A549 (cell line): ENCODE measurements around the gene UAP1. TPM values are rescaled to one million over a fixed set of nuclear protein-coding genes. Genes with fewer than 3 reads are reported as not detected.

Experiments used
- ATAC-seq, 2 experiments: fragments of 200-7000 bp in 1 of 2; fragments of >200 bp in 1 of 2; cut with Nextera tagmentation in 1 of 2; cut with Tn5 transposase in 1 of 2; 3 replicates each; pipeline versions ENCODE4 v1.8.0 to v1.9.1; 2018 to 2020; ENCODE audit warnings: mild to moderate bottlenecking in 1 of 2, moderate library complexity in 1 of 2
- CTCF ChIA-PET: fragments of 300-600 bp; sonication (Branson Sonifier 250); formaldehyde crosslinking; extraction: SDS; loops from one replicate; lab custom pipeline; 2021; ENCODE audit warnings: antibody characterized with exemption, inconsistent platforms; lab: Yijun Ruan, JAX
- POLR2A ChIA-PET: fragments of 350-600 bp; formaldehyde crosslinking; extraction: SDS; loops from one replicate; lab custom pipeline; 2021; ENCODE audit warnings: antibody characterized with exemption, inconsistent platforms; lab: Yijun Ruan, JAX
- DNase-seq, 2 experiments: peaks; one replicate each; pipeline versions ENCODE4 v3.0.0 to v3.0.0-alpha.2; 2011 to 2016; ENCODE audit warnings: low read depth in 1 of 2, low spot score in 1 of 2
- FAIRE-seq: peaks from 2 replicates; lab custom pipeline; 2011; peaks lifted over from hg19 to GRCh38; lab: Jason Lieb, UNC
- H3K27ac ChIP-seq, 2 experiments: fragments of >200 bp; sonication (Bioruptor Twin); formaldehyde crosslinking; 3 replicates each; pipeline ENCODE4 v1.5.1; 2016 to 2017
- H3K4me1 ChIP-seq: fragments of >200 bp; sonication (Bioruptor Twin); formaldehyde crosslinking; 3 replicates; pipeline ENCODE4 v1.6.1; 2016
- H3K4me2 ChIP-seq: fragments of >200 bp; sonication (Bioruptor Twin); formaldehyde crosslinking; 3 replicates; pipeline ENCODE4 v1.6.1; 2016
- H3K4me3 ChIP-seq: fragments of >200 bp; sonication (Bioruptor Twin); formaldehyde crosslinking; 3 replicates; pipeline ENCODE4 v1.5.1; 2016
- H3K9me3 ChIP-seq: fragments of >200 bp; sonication (Bioruptor Twin); formaldehyde crosslinking; 3 replicates; pipeline ENCODE4 v1.6.1; 2016
- CEBPB ChIP-seq, 2 experiments: fragments of >200 bp in 1 of 2; sonication (Bioruptor Twin) in 1 of 2; formaldehyde crosslinking in 1 of 2; IDR thresholded peaks; 2 replicates each; pipeline ENCODE4 v1.6.1; 2012 to 2016
- CHD2 ChIP-seq: fragments of 150-350 bp; IDR thresholded peaks from 2 replicates; pipeline ENCODE4 v1.6.1; 2014; ENCODE audit warnings: low read length; ENCODE audit not compliant: partially characterized antibody
- CHD4 ChIP-seq: fragments of 200-600 bp; sonication (generic); IDR thresholded peaks from 2 replicates; pipeline ENCODE4 v1.6.1; 2016; ENCODE audit warnings: antibody characterized with exemption, mild to moderate bottlenecking, borderline replicate concordance
- EHF ChIP-seq: fragments of 250-450 bp; sonication (Bioruptor Pico); IDR thresholded peaks from 2 replicates; pipeline ENCODE4 v1.5.0; 2020; ENCODE audit warnings: mild to moderate bottlenecking
- ESRRA ChIP-seq: fragments of 150-350 bp; IDR thresholded peaks from 2 replicates; pipeline ENCODE4 v1.6.1; 2014; ENCODE audit warnings: mild to moderate bottlenecking, low read length, borderline replicate concordance
- FOSB ChIP-seq: fragments of 250-450 bp; sonication (Bioruptor Pico); IDR thresholded peaks from 2 replicates; pipeline ENCODE4 v1.5.0; 2020; ENCODE audit warnings: mild to moderate bottlenecking, moderate library complexity
- HOXB13 ChIP-seq: fragments of 250-450 bp; sonication (Bioruptor Pico); IDR thresholded peaks from 2 replicates; pipeline ENCODE4 v1.5.0; 2020; ENCODE audit warnings: low read depth, mild to moderate bottlenecking, moderate library complexity
- KDM1A ChIP-seq: fragments of 200-600 bp; sonication (generic); IDR thresholded peaks from 2 replicates; pipeline ENCODE4 v1.6.1; 2016; ENCODE audit warnings: low read depth, mild to moderate bottlenecking
- MAFK ChIP-seq: fragments of 450-650 bp; IDR thresholded peaks from 2 replicates; pipeline ENCODE4 v1.6.1; 2014; ENCODE audit not compliant: partially characterized antibody
- NPAS2 ChIP-seq: fragments of 250-450 bp; sonication (Bioruptor Pico); IDR thresholded peaks from 2 replicates; pipeline ENCODE4 v1.8.0; 2022; ENCODE audit warnings: mild to moderate bottlenecking, moderate library complexity, borderline replicate concordance
- POLR2A ChIP-seq: IDR thresholded peaks from 2 replicates; pipeline ENCODE4 v1.6.1; 2012; ENCODE audit warnings: mild to moderate bottlenecking, low read length
- POLR2AphosphoS2 ChIP-seq: conservative IDR thresholded peaks from 2 replicates; pipeline ENCODE4 v1.6.1; 2012; ENCODE audit warnings: low read length, improper control_type of control experiment, inconsistent platforms
- RAD21 ChIP-seq, 2 experiments: fragments of >200 bp in 1 of 2; sonication (Bioruptor Twin) in 1 of 2; formaldehyde crosslinking in 1 of 2; IDR thresholded peaks in 1 of 2; conservative IDR thresholded peaks in 1 of 2; 2 replicates in 1 of 2; 3 replicates in 1 of 2; pipeline ENCODE4 v1.6.1; 2012 to 2018; ENCODE audit warnings: inconsistent platforms in 1 of 2
- RARB ChIP-seq: fragments of 250-450 bp; sonication (Bioruptor Pico); IDR thresholded peaks from 2 replicates; pipeline ENCODE4 v1.8.0; 2021; ENCODE audit warnings: mild to moderate bottlenecking, moderate library complexity
- SREBF2 ChIP-seq: fragments of 450-650 bp; IDR thresholded peaks from 2 replicates; pipeline ENCODE4 v1.6.1; 2014; ENCODE audit warnings: mild to moderate bottlenecking, moderate library complexity
- TFCP2L1 ChIP-seq: fragments of 250-450 bp; sonication (Bioruptor Pico); IDR thresholded peaks from 2 replicates; pipeline ENCODE4 v1.5.0; 2021; ENCODE audit warnings: mild to moderate bottlenecking
- TP53 ChIP-seq: fragments of 250-450 bp; sonication (Bioruptor Pico); IDR thresholded peaks from 2 replicates; pipeline ENCODE4 v1.5.0; 2021; ENCODE audit warnings: mild to moderate bottlenecking, moderate library complexity
- ZSCAN20 ChIP-seq: fragments of 250-450 bp; sonication (Bioruptor Pico); IDR thresholded peaks from 2 replicates; pipeline ENCODE4 v1.8.0; 2022; ENCODE audit warnings: mild to moderate bottlenecking, moderate library complexity
- WGBS: methylation state at CpG from one replicate; pipeline ENCODE4 v1.1.6; 2017; ENCODE audit errors: missing lambda C conversion rate; 5-methylcytosine and 5-hydroxymethylcytosine counted together
- polyA plus RNA-seq, 4 experiments: library from polyadenylated mRNA; depleted of rRNA in 3 of 4; stranded (reverse); fragments of >200 nt; fragmentation: RNase III in 1 of 4; extraction: RNeasy Plus Mini Kit Qiagen cat#74134 plus additional on column Dnase treatment in 1 of 4; gene quantifications; 2 replicates in 3 of 4; 3 replicates in 1 of 4; pipeline ENCODE4 v1.2.3, GENCODE V29; 2011 to 2017
- TF ChIP-seq, protein P1 (sequence below): fragments of >200 bp; sonication (Bioruptor Twin); formaldehyde crosslinking; IDR thresholded peaks from 3 replicates; pipeline ENCODE4 v1.5.1; 2016
- TF ChIP-seq, protein P2 (sequence below): fragments of >200 bp; sonication (Bioruptor Twin); formaldehyde crosslinking; IDR thresholded peaks from 3 replicates; pipeline ENCODE4 v1.6.1; 2016
- TF ChIP-seq, protein P3 (sequence below): fragments of 150-350 bp; IDR thresholded peaks from 2 replicates; pipeline ENCODE4 v1.6.1; 2014; ENCODE audit warnings: low read depth, mild to moderate bottlenecking, low read length
- TF ChIP-seq, protein P4 (sequence below): IDR thresholded peaks from 2 replicates; pipeline ENCODE4 v1.6.1; 2012
- TF ChIP-seq, protein P5 (sequence below): fragments of 450-650 bp; IDR thresholded peaks from 2 replicates; pipeline ENCODE4 v1.6.1; 2014; ENCODE audit warnings: antibody characterized with exemption

UAP1 gene
- polyA plus RNA-seq, 2 of the 4 experiments (the other 2 are of a cell fraction), result 19.8 to 25.3 TPM

DNA sequence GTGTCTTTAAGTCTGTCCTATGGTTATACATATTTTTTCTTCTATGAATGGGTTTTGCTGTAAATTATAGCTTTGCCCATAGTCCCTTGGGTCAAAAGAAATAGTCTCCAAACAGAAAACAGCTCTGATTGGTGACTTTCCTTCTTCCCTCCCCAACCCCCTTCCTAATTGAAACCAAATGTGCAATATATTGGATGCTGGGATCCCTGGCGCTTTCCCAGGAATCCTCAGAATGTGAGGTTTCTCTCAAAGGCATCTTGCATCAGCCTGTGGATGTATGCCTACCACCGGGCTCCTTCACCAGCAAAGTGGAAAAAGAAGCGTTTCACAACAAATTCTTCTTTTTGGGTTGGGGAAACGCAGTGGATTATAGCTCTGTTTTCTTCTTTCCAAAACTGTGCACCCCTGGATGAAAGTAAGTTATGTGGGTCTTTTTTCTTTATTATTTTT, 70.7 kb downstream of the UAP1 start, which contains the start of gene DDR2 (continued):
- TF ChIP-seq, protein P1, sequence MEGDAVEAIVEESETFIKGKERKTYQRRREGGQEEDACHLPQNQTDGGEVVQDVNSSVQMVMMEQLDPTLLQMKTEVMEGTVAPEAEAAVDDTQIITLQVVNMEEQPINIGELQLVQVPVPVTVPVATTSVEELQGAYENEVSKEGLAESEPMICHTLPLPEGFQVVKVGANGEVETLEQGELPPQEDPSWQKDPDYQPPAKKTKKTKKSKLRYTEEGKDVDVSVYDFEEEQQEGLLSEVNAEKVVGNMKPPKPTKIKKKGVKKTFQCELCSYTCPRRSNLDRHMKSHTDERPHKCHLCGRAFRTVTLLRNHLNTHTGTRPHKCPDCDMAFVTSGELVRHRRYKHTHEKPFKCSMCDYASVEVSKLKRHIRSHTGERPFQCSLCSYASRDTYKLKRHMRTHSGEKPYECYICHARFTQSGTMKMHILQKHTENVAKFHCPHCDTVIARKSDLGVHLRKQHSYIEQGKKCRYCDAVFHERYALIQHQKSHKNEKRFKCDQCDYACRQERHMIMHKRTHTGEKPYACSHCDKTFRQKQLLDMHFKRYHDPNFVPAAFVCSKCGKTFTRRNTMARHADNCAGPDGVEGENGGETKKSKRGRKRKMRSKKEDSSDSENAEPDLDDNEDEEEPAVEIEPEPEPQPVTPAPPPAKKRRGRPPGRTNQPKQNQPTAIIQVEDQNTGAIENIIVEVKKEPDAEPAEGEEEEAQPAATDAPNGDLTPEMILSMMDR, result no peak
- no peak for TF ChIP-seq KDM1A
- TF ChIP-seq CHD2, result no peak
- no peak for TF ChIP-seq POLR2A
- no peak for TF ChIP-seq POLR2AphosphoS2
- TF ChIP-seq FOSB (CRISPR knock-in tag), result no peak
- no peak for TF ChIP-seq HOXB13
- no peak for TF ChIP-seq TFCP2L1 (CRISPR knock-in tag)
- no peak for TF ChIP-seq RARB (CRISPR knock-in tag)
- TF ChIP-seq RAD21 (conservative IDR thresholded peaks at IDR 0.05 in 1 of 2, IDR thresholded peaks at IDR 0.05 in 1 of 2), result no peak
- no peak for TF ChIP-seq MAFK
- no peak for TF ChIP-seq CEBPB (IDR thresholded peaks at IDR 0.05)

DNA sequence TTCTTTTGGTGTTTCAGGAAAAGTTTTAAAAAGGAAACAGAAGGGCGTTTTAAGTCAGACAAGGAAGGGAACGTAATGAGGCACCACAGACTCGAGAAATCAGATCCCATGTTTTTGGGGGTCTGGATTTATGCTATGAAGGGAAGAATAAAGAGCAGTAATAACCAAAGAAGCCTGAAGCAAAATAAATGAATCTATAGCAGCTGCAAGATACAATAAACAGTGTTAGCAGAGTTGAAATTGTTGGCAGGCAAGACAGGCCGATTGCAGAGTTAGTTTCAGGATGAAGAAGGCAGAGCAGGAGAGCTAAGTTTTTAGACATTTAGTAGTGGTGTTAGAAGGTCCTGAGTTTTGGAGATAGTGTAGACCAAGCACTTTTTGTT, 71.2 kb downstream of the UAP1 start:
- 62% methylated on average over 4 of the region's 4 CpGs for WGBS
- TF ChIP-seq, protein P2, sequence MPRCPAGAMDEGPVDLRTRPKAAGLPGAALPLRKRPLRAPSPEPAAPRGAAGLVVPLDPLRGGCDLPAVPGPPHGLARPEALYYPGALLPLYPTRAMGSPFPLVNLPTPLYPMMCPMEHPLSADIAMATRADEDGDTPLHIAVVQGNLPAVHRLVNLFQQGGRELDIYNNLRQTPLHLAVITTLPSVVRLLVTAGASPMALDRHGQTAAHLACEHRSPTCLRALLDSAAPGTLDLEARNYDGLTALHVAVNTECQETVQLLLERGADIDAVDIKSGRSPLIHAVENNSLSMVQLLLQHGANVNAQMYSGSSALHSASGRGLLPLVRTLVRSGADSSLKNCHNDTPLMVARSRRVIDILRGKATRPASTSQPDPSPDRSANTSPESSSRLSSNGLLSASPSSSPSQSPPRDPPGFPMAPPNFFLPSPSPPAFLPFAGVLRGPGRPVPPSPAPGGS, result no peak
- TF ChIP-seq, protein P3, sequence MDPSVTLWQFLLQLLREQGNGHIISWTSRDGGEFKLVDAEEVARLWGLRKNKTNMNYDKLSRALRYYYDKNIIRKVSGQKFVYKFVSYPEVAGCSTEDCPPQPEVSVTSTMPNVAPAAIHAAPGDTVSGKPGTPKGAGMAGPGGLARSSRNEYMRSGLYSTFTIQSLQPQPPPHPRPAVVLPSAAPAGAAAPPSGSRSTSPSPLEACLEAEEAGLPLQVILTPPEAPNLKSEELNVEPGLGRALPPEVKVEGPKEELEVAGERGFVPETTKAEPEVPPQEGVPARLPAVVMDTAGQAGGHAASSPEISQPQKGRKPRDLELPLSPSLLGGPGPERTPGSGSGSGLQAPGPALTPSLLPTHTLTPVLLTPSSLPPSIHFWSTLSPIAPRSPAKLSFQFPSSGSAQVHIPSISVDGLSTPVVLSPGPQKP, result no peak
- Histone ChIP-seq H3K4me1 (no peaks in the 10 kb centered on the region), H3K27ac (no peak overlapping the region), H3K4me2 (no peak overlapping the region), H3K4me3 (no peak overlapping the region), H3K9me3 (no peaks in the 10 kb centered on the region)
- ATAC-seq, result no peak
- FAIRE-seq, result no peak
- CTCF ChIA-PET, result interaction anchor here (1.8 to 4.6 kb wide), 2 partner anchors 9 to 19 kb away, joined by 5 to 23 read pairs; no protein-coding TSS in a partner anchor
- DNase-seq, result no peak
- POLR2A ChIA-PET, result no interaction called here

DNA sequence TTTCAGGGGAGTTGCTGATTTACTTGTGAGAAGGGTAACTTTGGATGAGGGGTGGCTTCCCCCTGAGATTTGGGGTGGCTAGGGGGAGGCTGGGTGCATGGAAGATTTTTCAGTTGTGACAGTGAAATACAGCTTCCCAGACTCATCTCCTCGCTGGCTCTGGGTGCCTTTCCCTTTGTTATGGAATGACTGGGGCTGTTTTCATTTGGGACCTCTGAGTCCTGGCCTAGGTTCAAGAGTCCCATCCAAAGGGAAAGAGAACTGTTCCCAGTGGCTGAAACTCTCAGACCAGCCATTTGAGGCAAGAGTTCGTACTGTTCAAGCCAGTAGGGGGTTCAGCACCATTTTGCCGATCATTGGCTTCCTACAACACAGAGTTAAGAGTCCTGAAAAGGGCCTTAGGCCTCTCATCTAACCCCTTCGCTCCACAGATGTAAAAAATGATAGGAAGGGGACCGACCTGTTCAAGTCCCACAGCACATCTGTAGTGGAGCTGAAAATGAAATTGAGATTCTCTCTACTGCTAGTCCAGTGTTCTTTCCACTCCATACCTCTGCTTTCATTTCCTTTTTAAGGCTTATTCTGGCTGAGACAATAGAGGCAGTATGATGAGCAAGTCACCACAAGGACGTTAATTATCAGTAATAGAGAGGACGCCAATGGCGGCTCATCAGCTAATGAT, 71.7 kb downstream of the UAP1 start:
- no peak overlapping the region for H3K27ac ChIP-seq
- H3K4me1 ChIP-seq, result no peaks in the 10 kb centered on the region
- no peaks in the 10 kb centered on the region for H3K9me3 ChIP-seq
- TF ChIP-seq ESRRA (no peak), EHF (CRISPR knock-in tag) (no peak), SREBF2 (no peak), CHD4 (no peak), FOSB (CRISPR knock-in tag) (no peak), TP53 (CRISPR knock-in tag) (no peak), TFCP2L1 (CRISPR knock-in tag) (no peak), ZSCAN20 (no peak), NPAS2 (CRISPR knock-in tag) (no peak)
- TF ChIP-seq, protein P4, sequence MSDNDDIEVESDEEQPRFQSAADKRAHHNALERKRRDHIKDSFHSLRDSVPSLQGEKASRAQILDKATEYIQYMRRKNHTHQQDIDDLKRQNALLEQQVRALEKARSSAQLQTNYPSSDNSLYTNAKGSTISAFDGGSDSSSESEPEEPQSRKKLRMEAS, result no peak
- TF ChIP-seq, protein P5, sequence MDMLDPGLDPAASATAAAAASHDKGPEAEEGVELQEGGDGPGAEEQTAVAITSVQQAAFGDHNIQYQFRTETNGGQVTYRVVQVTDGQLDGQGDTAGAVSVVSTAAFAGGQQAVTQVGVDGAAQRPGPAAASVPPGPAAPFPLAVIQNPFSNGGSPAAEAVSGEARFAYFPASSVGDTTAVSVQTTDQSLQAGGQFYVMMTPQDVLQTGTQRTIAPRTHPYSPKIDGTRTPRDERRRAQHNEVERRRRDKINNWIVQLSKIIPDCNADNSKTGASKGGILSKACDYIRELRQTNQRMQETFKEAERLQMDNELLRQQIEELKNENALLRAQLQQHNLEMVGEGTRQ, result no peak
- TF ChIP-seq, protein P1, result no peak
- ATAC-seq, result no peak
- no peak for DNase-seq
- ChIA-PET POLR2A (no interaction called here), CTCF (interaction anchor here (1.8 to 4.6 kb wide), 2 partner anchors 8 to 20 kb away, joined by 5 to 23 read pairs; no protein-coding TSS in a partner anchor)
- H3K4me3 ChIP-seq, result no peak overlapping the region
- no peak for FAIRE-seq
- WGBS, result 58% methylated on average over 8 of the region's 8 CpGs
- H3K4me2 ChIP-seq, result no peak overlapping the region
